ENCODE measurements around the gene CEP295NL. TPM values are rescaled to one million over a fixed set of nuclear protein-coding genes. Genes with fewer than 3 reads are reported as not detected.

CEP295NL gene
- total and polyA plus RNA-seq, 12 donors = 0.04 to 2.6 (median 0.82) TPM

DNA sequence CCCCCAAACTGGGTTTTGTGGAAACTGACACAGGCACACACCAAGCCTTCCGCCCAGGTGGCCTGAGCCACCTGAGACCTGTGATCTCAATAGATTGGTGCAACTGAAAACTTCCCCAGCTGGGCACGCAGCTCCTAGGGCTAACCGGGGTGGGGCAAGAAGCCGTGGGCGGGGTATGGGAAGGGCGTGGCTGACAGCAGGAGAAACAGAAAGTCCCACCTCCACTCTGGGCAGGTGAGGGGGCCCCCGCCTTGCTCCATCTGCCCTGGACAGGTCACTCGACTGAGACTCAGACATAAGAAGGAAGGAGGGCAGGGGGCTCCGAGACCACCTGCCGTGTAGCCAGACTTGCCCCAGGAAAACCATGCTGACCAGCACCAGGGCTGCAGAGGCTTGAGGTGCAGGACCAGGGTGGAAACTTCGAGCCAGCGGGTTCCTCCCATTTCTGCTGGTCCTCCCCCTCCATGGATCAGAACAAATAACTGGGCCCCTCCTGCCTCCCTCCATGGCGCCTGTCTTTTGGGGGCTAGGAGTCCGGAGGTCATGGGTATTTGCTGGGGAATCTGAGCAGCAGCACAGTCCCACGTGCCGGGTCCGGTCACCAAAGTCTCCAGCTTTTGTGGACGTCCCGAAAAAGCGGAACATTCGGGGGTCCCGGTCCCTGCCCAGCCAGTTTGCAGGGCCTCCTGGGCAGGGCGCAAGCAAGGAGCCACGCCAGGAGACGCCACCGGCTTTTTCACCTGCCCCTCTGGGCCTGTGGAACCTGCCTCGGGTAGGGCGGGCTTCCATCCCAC lies 20.9 kb upstream of the CEP295NL start:
- peaks cover 13 to 65% (median 44%) of the 10 kb centered on the region in 9 donors for H3K4me1 ChIP-seq
- TF ChIP-seq, protein P1, sequence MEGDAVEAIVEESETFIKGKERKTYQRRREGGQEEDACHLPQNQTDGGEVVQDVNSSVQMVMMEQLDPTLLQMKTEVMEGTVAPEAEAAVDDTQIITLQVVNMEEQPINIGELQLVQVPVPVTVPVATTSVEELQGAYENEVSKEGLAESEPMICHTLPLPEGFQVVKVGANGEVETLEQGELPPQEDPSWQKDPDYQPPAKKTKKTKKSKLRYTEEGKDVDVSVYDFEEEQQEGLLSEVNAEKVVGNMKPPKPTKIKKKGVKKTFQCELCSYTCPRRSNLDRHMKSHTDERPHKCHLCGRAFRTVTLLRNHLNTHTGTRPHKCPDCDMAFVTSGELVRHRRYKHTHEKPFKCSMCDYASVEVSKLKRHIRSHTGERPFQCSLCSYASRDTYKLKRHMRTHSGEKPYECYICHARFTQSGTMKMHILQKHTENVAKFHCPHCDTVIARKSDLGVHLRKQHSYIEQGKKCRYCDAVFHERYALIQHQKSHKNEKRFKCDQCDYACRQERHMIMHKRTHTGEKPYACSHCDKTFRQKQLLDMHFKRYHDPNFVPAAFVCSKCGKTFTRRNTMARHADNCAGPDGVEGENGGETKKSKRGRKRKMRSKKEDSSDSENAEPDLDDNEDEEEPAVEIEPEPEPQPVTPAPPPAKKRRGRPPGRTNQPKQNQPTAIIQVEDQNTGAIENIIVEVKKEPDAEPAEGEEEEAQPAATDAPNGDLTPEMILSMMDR (IDR thresholded peaks at IDR 0.05) = no peak
- intact Hi-C loops (cut with DNase I) = loop anchor here in 6 of 10 donors (5.0 to 10.0 kb wide), 5 partner anchors 37 to 59 kb away; no protein-coding TSS in a partner anchor
- peak overlapping the region; percentile 29 to 97 (median 94) for H3K27ac ChIP-seq
- H3K4me3 ChIP-seq = peak overlapping the region; percentile 64 to 86 (median 75)
- peaks cover 0 to 4% (median 0%) of the 10 kb centered on the region in 9 donors for H3K36me3 ChIP-seq
- DNase-seq (peak; percentile 47 to 56), ATAC-seq (peak in 4 of 8 donors; percentile 11 to 28 (median 17))
- no peaks in the 10 kb centered on the region for H3K27me3 ChIP-seq
- no peaks in the 10 kb centered on the region for H3K9me3 ChIP-seq
- WGBS, 2 donors = 13 to 15% methylated on average over 28 of the region's 28 CpGs

DNA sequence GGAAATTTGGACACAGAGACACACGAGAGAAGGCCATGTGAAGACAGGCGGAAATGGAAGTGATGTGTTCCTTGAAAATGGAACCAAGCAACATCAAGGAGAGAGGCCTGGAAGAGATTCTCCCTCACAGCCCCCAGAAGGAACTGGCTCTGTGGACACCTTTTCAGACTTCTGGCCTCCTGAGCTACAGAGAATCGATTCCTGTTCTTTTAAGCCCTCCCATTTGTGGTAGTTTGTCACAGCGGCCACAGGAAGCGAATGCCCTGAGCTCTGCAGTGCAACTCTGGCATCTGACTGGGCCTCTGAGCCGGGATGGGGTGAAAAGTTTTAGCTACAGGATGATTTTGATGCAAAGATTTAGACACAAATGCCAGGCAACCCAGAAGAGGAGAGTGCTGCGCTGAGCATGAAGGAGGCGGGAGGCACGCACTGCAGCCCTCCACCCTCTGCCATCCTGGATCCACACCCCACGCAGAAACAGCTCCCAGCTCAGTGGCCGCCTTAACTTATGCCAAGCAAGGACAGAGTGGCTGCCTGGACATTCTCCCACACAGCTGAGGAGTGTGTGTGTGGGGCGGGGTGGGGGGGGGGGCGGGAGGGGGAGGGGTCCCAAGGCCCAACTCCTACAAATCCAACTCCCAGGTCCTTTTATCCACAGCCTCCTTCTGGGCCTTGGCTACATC lies 20.0 kb upstream of the CEP295NL start:
- TF ChIP-seq, protein P1 (IDR thresholded peaks at IDR 0.05) = no peak
- H3K36me3 ChIP-seq = peaks cover 0 to 4% (median 0%) of the 10 kb centered on the region in 9 donors
- WGBS, 2 donors = 55 to 75% methylated on average over 11 to 13 of the region's 13 CpGs

DNA sequence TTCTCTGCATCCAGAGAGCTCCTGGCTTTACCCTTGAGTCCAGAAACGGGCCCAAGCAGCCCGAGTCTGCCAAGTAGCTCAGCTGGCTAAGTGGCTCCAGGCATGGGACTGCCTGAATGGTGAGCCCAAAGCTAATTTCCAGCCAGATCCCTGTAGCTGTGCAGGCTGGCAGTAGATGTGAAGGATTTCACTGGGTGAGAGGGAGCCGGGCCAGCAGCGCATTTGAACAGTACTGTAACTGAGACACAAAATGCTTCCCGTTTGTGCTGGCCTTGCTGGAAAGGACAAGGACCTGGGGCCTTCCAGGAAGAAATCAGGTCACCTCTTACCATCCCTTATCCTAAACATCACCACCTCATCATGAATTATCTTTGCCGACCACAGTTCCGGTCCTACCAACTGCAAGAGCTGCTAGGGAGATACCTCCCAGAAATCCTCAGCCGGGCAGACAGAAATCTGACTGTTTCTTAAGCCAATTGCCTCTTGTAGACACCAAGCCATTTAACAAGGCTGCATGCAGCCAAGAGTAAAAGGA lies 18.5 kb upstream of the CEP295NL start:
- intact Hi-C loops (cut with DNase I) = loop anchor here in 6 of 10 donors (2.0 to 10.0 kb wide), 6 partner anchors 33 to 57 kb away; no protein-coding TSS in a partner anchor
- Histone ChIP-seq H3K4me3 (peak overlapping the region in 1 of 10 donors; percentile 3), H3K27ac (peak overlapping the region; percentile 17 to 97 (median 40)), H3K9me3 (no peaks in the 10 kb centered on the region), H3K4me1 (peaks cover 16 to 86% (median 59%) of the 10 kb centered on the region in 9 donors), H3K27me3 (no peaks in the 10 kb centered on the region), H3K36me3 (peaks cover 0 to 4% (median 0%) of the 10 kb centered on the region in 9 donors)
- TF ChIP-seq, protein P1 (IDR thresholded peaks at IDR 0.05) = no peak
- WGBS, 2 donors = 30 to 53% methylated on average over 8 of the region's 8 CpGs
- DNase-seq (peak; percentile 47 to 52), ATAC-seq (peak in 6 of 8 donors; percentile 31 to 60 (median 46))

More for the DNA sequence above, 20.0 kb upstream of the CEP295NL start:
- Histone ChIP-seq H3K4me3 (peak overlapping the region in 9 of 10 donors; percentile 71 to 86 (median 75)), H3K27ac (peak overlapping the region in 8 of 10 donors; percentile 15 to 97 (median 94)), H3K9me3 (no peaks in the 10 kb centered on the region), H3K27me3 (no peaks in the 10 kb centered on the region), H3K4me1 (peaks cover 13 to 74% (median 47%) of the 10 kb centered on the region in 9 donors)
- intact Hi-C loops (cut with DNase I) = loop anchor here in 6 of 10 donors (5.0 to 10.0 kb wide), 5 partner anchors 36 to 58 kb away; no protein-coding TSS in a partner anchor
- no peak for DNase-seq
- ATAC-seq = no peak

DNA sequence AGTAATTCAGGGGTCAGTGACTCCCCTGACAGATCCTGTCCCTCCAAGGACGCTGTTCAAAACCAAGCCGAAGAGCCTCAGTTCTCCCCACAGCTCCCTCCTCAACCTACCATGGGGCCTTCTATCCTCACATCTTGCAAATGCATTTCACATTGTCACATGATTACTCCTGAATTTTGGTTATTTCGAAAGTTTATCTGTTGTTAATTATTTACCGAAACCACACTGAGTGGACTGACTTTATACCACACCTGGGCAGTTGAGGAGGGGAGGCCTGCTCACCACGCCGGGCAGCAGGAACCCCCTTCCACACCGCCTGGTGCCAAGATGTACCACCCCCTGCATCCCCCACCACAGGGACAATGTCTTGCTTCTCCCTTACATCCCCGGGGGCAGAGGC lies 17.5 kb upstream of the CEP295NL start:
- DNase-seq (no peak), ATAC-seq (no peak)
- H3K27me3 ChIP-seq = no peaks in the 10 kb centered on the region
- H3K4me1 ChIP-seq = peaks cover 22 to 89% (median 69%) of the 10 kb centered on the region in 9 donors
- H3K27ac ChIP-seq = peak overlapping the region in 5 of 10 donors; percentile 5 to 97 (median 23)
- H3K9me3 ChIP-seq = no peaks in the 10 kb centered on the region
- no peak overlapping the region for H3K4me3 ChIP-seq
- intact Hi-C loops (cut with DNase I) = loop anchor here in 6 of 10 donors (2.0 to 10.0 kb wide), 6 partner anchors 32 to 56 kb away; no protein-coding TSS in a partner anchor
- peaks cover 0 to 4% (median 0%) of the 10 kb centered on the region in 9 donors for H3K36me3 ChIP-seq
- TF ChIP-seq, protein P1 (IDR thresholded peaks at IDR 0.05) = no peak
- 83 to 87% methylated on average over 8 of the region's 8 CpGs for WGBS, 2 donors

Measured in heart right ventricle (tissue), 16 donors.